LNCAP (cell line): ENCODE data around the gene SEMA5B.

Experiments
- CTCF ChIP-seq: fragments of 450-650 bp; IDR thresholded peaks from 2 replicates; pipeline ENCODE4 v1.5.1; 2017; ENCODE audit warnings: mild to moderate bottlenecking

SEMA5B gene

GRCh38 chr3:123039178-123039577 is 11.6 kb upstream of the SEMA5B start:
- no peak for TF ChIP-seq CTCF

GRCh38 chr3:123038751-123039150 is 11.2 kb upstream of the SEMA5B start:
- TF ChIP-seq CTCF: no peak

GRCh38 chr3:123037015-123037375 is 9.4 kb upstream of the SEMA5B start:
- no peak for TF ChIP-seq CTCF

GRCh38 chr3:123036352-123037014 is 8.9 kb upstream of the SEMA5B start:
- TF ChIP-seq CTCF: no peak

- TF ChIP-seq CTCF: no peak
Measured at GRCh38 chr3:123034996-123035395, 7.4 kb upstream of the SEMA5B start.

- no peak for TF ChIP-seq CTCF
Measured at GRCh38 chr3:123034120-123034519, 6.6 kb upstream of the SEMA5B start.

- TF ChIP-seq CTCF: no peak
Measured at GRCh38 chr3:123032057-123032456, 4.5 kb upstream of the SEMA5B start.

GRCh38 chr3:123031051-123031450 is 3.5 kb upstream of the SEMA5B start:
- TF ChIP-seq CTCF: no peak
